ACHN (cell line): Measurements from ENCODE around the gene LYRM9.
A peak's percentile ranks its signal among the peaks of the same experiment; 100 is the strongest.

Source experiments
- DNase-seq: peaks from one replicate; pipeline ENCODE4 v3.0.0-alpha.2; 2015
- in situ Hi-C: cut with HindIII; loops from 2 replicates; pipeline ENCODE4 v1.10.0; 2017; ENCODE audit warnings: low sequenced_read_pairs, low pct_ligation_motif_present, low pct_unique_long_range_greater_than_20kb

The LYRM9 gene

DNA sequence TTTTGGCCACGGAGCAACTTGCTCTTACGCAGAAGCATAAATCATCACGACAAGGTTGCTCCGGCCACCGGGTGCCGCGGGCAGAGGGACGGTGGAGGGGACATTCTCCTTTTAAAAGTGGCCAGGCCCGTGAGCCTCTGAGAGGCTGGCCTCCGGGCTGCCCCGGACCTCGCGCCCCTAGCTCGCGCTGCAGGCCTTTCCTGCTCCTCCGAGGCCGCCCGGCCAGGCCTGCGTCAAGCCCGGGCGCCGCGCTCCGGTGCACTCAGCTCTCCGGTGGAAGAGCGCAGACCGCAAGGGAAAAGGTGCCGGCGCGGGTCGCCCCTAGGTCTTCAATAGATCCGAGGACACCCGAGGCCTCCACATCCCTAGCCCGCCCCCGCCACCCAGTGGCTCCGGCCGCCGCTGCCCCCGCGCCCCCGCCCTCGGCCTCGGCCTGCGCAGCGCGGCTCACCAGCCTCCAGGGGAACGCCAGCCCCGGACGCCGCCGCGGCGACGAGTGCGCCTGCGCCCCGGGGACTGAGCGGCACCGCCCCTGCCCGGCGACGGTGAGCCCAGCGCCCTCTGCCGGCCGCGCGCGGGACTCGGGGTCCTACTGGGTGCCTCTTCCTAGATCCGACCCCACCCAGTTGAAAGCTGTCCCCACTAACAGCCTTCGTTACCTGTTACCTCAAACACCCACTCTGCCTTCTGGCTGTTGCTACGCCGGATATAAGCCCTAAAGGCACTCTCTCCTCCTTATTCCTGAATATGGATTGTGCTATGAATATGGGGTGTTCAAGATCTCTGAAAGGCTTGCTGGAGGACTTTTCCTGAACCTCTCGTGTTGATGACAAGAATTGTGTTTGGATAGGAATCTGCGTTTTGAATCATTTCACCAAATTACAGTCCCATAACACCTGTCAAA lies at the start of gene LYRM9:
Gene LYRM9, minus strand, starts transcription at position 500 of the 904 bp plus-strand sequence. CDS start 10,671 bp downstream, outside the sequence.
- in situ Hi-C loops = no loop called here

DNA sequence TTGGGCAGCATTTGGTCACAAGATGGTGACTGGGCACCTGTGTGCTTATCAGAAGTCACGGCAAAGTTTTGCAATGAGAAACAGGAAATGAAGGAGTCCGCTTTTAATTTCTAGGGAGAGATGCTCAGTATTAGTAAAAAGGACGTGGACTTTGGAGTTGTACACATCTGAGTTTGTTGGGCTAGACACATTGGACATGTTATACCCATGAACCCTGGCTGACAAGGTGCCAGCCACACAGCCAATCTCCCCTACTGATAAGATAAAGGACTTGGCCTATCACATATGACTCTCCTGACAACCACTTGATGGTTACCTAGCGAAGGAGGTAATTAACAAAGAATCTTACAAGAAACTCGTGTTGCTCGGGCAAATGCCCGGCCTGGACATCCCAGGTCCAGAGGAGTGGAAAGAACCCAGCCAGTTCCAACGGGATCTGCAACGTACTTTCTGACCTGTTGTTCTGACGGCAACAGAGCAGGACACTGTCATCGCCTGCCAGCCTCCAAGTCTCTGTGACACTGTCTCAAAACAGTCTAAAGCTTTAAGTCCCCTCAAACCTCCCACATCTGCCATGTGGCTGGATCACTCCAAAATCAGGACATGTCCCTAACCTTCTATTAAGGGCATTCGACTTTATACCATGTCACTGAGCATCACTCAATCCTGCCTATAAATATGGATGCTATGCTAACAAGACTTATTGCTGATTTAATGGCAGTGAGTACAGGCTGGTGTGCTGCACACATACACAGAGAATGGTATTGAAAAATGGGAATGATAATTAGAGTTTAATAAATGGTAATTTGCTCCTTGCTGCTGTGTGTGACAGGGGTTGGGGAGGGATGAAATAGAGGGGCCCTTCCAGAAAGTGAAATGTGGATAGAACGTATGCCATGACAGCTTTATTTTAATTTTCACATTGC lies 47.6 kb upstream of the LYRM9 start:
- DNase-seq = no peak
- in situ Hi-C loops = no loop called here

More for the DNA sequence above, at the start of gene LYRM9:
- DNase-seq = peak; percentile 90

DNA sequence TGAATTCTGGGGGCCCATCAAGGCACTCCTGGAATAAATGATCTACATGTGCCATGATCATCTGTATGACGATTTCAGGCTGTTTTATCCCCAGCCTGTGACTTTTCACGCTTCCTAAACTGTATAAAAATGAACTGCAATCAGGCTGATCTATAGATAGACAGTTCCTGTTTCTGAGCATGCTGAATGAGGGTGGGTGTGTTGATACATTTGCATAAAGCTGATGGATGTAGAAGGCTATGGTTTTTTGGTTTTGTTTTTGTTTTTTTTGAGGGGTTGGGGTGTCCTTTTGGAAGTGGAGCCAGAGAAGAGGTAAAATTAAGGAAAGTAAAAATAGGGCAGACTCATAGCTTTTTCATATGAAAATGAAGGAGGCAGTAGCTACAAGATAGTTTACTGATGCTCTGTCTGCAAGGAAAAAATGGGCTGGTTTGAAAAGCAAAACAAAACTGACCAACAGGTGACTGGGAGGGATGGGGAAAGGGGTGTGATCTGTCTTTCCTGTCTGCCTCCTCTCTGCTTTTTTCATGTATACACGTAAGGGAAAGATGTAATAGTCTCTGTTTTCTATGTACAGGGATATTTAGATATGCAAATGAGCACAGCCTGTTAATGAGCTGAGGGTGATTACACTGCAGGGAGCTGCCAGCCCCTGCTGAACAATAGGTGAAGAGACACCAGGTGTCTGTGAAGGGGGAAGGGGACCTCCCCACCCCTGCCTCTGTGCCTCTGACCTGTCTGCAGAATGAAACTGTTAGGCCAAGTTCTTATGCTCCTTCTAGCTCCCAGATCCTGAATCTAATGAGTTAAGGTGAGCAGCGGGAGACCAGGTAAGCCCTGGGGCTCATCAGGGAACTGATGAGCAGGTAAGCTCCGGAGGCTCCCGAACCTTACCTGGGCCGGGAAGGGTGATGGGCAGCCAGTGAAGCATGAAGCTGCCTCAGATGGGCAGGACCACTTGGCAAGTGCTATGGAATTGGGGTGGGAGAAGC lies 46.6 kb upstream of the LYRM9 start:
- no peak for DNase-seq
- in situ Hi-C loops = no loop called here

DNA sequence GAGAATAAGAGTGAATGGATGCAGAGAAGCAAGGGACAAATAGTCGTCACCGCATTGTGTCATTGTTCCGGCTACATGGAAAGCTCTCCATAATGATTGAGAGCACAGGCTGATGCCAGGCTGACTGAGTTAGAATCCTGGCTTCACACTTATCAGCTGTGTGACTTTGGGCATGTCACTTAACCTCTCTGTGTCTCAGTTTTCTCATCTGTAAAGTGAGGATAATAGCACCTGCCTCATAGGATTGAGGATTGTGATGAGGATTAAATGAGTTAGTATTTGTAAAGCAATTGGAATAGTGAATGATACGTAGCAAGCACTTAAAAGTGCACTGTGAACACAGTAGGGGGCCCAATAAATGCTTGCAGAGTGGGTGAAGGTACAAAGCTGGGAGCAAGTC lies 45.7 kb upstream of the LYRM9 start:
- in situ Hi-C loops = no loop called here
- no peak for DNase-seq

DNA sequence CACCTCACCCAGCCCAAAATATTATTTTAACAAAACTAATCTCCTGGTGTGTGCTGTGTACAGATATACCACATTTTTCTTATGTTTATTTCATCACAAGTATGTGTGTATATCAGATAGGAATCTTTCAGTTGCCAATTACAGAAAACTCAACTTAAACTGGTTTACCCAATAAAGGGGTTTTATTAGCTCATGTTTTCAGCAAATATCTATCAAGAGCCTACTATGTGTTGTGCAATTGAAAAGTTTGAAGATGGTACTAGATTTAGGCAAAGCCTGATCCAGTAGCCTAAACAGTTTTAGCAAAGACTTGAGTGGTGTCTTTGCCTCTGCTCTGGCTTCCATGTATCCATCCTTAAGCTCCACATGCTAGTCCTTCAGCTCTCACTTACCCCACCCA lies 45.1 kb upstream of the LYRM9 start:
- DNase-seq = no peak
- in situ Hi-C loops = no loop called here

DNA sequence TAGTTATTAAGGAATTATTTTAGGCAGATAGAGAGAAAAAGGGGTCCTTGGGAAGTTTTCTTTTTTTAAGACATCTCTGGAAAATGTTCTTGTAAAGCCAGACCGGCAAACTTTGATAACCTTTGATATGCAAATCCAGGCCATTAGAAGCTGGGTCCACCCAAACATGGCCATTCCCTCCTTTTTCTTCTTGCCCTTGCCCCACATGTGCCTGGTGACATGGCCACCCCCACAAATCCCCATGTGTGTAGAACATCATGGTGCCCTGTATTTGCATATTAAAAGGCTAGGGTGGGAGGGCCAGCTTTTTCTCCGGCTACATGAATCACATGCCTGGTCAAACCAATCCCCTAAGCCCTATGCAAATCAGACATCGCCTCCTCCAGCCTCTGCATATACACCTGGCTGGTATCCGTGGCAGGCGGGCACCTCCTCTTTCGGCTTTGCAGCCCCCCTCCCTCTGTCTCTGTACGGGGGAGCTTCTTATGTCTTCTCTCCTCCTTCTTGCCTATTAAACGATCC lies 43.9 kb upstream of the LYRM9 start:
- no peak for DNase-seq
- in situ Hi-C loops = no loop called here

DNA sequence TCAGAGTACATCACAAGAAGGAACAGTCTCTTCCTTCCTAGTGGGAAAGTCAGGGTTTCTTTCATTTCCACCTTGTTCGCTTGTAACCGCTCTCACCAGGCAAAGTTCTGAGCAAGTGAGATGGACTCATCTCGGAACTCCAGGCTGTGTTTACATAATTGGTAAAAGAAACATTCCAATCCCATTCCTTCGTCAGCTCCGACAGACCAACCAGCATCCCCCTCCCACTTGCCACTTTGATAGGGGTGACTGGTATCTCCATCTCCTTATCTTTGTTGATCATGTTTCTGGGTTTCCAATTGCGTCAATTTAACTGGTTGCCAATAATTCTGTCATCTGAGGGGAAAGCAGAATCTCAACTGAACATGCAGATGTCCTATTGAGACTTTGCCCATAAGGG lies 36.8 kb upstream of the LYRM9 start:
- in situ Hi-C loops = no loop called here
- no peak for DNase-seq

DNA sequence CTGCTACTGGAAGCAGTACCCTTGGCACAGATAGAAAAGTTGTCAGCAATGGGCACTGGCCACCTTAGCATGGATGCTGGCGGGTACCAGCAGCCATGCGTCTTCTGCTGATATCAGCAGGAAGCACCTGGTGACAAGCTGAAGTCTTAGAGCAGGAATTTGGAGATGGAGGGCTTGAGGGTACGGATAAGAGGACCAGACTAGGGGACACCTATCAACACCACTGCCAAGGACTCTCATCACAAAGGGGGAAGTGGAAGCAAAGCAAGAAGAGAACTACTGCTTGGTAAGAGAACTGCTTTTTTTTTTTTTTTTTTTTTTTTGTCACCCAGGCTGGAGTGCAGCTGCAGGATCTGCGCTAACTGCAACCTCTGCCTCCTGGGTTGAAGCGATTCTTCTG lies 35.4 kb upstream of the LYRM9 start:
- in situ Hi-C loops = no loop called here
- DNase-seq = no peak

DNA sequence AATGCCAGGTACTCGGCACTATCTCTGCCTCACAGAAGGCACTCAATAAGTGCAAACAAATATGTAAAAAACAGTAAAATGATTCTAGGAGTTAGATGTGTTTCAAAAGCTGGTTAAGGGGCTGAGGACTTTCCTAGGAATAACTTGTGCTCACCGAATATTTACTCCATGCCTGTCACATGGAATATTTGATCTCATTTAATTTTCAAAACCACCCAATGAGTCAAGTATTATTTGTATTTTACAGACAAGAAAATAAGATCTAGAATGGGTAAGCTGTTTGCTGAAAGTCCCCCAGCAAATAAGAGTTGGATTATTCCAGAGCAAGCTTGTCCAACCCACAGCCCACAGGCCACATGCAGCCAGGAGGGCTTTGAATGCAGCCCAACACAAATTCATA lies 34.6 kb upstream of the LYRM9 start:
- in situ Hi-C loops = no loop called here
- no peak for DNase-seq

DNA sequence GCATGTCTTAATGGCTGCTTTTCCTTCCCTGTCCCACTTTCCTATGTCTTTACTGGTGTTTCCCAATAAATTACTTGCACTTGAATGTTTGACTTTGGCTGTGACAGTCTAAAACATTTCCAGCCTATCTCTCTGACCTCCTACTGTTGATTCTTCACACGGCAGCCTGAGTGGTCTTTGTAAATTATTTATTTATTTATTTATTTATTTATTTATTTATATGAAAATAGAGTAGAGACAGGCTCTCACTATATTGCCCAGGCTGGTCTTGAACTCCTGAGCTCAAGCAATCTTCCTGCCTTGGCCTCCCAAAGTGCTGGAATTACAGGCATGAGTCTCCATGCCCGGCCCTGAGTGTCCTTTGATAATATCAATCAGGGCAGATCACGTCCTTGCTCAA lies 28.4 kb upstream of the LYRM9 start:
- DNase-seq = no peak
- in situ Hi-C loops = no loop called here

DNA sequence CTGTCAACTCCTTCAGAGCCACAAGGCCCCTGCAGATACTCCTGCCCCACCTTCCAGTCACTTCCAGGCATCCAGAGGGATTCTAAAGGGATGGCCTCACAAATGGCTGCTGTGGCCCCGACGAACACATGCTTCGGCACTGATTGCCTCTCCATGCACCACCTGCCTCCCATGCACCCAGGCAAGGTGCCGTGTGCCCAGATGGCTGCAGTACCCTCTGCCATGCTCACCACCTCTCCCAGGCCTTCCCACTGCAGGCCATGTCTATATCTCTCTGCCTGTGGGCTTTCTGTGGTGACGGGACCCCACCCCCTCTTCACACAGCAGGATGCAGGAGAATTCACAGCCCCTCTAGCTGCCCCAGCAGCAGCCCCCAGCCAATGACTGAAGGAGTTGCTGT lies 27.9 kb upstream of the LYRM9 start:
- no peak for DNase-seq
- in situ Hi-C loops = no loop called here

DNA sequence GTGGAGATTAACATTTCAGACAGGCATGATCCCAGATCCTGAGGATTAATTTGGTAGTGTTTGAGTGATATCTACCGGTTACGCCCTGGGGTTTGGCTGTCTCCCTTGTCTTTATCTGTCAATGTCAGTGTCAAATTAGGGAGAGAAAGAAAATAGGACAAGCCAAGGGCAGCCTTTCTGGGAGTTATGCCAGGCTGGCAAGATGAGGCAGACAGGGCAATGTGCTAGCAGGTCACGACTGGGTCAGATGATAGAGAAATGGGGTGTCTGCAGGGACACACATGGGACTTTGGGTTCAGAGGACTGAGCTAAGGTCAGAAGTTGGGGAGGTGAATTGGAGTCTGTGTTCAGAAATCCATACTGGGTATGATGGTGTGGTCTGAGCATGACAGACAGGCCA lies 27.4 kb upstream of the LYRM9 start:
- in situ Hi-C loops = no loop called here
- DNase-seq = no peak

DNA sequence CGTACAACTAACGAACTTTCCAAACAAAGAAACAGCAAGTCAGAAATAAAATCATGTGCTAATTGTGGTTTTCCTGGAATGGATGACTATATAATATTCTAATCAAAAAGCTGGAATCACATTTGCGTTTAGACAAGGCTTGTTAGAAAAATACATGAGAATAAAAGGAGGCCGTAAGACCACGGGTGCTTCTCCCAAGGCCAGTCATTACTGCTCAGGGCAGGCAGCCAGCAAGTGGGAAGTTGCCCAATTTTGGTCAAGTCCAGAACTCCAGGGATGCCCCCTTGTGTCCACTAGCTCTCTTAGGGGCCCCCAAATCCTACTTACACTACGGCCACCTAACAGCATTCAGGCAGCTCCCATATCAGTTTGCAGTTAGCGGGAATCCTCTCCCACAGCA lies 25.9 kb upstream of the LYRM9 start:
- no peak for DNase-seq
- in situ Hi-C loops = no loop called here

DNA sequence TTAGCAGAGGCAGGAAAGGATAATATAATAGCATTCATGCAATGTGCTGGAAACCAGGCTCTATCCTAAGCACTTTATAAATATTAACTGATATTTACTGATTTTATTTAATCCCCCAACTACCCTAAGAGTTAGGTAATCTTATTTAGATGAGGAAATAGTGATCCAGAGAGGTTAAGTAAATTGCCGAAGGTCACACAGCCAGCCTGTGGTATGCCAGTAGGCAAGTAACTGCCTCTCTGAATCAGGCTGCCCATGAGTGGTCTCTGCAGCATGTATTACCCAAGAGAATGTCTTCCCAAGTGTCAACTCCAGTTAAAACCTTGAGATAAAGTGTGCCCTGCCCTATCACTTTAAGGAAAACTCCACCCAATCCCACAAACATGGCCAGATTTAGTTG lies 25.3 kb upstream of the LYRM9 start:
- DNase-seq = no peak
- in situ Hi-C loops = no loop called here

DNA sequence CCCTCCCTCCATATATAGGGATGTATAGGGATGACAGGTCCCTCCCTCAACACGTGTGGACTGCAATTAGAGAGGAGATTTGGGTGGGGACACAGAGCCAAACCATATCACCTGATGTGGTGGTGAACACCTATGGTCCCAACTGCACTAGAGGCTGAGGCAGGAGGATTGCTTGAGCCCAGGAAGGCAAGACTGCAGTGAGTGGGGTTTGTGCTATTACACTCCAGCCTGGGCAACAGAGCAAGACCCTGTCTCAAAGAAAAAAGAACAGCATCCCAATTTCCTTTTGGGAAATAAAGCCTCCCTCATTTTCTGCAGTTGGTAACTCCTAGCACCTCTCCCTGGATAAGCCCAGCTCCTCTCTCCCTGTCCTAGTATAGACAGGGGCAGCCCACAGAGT lies 23.8 kb upstream of the LYRM9 start:
- in situ Hi-C loops = no loop called here
- no peak for DNase-seq

DNA sequence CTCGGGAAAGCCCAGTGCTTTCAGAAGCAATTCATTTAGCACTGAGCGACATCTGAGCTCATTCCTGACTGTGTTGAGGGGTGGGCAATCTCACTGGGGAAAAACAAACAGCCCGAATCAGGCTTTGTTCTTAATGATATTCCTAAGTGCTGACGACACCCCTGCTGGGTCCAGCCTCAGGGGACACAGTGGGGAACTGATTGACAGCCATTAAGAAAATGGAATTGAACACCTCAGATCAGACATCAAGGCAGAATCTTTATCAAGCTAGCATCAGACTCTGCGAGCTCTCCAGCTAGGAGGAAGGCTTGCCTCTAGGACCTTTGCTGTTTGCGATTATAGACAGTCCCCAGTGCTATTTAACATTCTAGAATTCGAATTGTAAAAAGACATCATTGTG lies 22.5 kb upstream of the LYRM9 start:
- no peak for DNase-seq
- in situ Hi-C loops = no loop called here

DNA sequence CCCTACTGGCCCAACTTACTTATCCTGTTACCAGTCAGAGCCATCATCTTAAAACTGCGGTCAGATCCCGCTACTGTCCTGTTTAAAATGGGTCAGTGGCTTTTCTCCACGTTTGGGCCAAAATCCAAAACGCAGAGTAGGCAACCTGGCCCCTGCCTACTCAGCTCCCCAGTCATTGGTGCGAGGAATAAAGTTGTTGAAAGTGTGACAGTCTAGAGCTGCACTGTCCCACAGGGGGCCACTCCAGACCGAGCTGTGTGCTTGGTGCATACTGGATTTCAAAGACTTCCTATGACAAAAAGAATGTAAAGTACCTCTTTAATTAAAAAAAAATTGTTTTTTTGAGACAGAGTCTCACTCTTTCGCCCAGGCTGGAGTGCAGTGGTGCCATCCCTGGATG lies 21.2 kb upstream of the LYRM9 start:
- in situ Hi-C loops = no loop called here

DNA sequence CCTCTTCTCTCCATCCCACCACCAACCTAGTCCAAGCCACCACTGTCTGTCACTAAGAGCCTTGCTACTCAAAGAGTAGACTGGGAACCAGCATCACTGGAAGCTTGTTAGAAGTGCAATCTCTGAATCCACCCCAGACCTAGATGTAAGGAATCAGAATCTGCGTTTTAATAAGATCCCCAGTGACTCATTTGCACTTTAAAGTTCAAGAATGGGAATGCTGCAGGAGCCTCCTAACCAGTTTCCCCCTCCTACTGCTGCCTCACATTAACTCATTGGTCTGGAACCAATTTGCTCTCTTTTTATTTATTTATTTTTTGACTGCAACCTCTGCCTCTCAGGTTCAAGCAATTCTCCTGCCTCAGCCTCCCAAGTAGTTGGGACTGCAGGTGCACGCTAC lies 19.8 kb upstream of the LYRM9 start:
- in situ Hi-C loops = no loop called here
- DNase-seq = no peak

More for the DNA sequence above, 21.2 kb upstream of the LYRM9 start:
- no peak for DNase-seq
